Prostate gland (tissue), 2 donors: ENCODE results near the gene MPHOSPH6.

Source experiments
- CTCF ChIP-seq, 4 experiments: fragments of 200-600 bp in 2 of 4; fragments of 450-650 bp in 2 of 4; sonication (generic) in 2 of 4; IDR thresholded peaks; 1 replicate in 3 of 4; 2 replicates in 1 of 4; pipeline ENCODE4 v1.5.1; 2016 to 2019; ENCODE audit warnings: antibody characterized with exemption in 4 of 4, mild to moderate bottlenecking in 2 of 4, moderate library complexity in 2 of 4
- POLR2A ChIP-seq: fragments of 450-650 bp; IDR thresholded peaks from one replicate; pipeline ENCODE4 v1.6.1; 2016; ENCODE audit warnings: antibody characterized with exemption, mild to moderate bottlenecking

- no peak for TF ChIP-seq CTCF (IDR thresholded peaks at IDR 0.05)
- no peak for TF ChIP-seq POLR2A
Measured at GRCh38 chr16:82152196-82152595, 17.8 kb downstream of the MPHOSPH6 start.
